Umbilical cord (tissue), 2 donors: ENCODE results near the gene WBP1. TPM values are rescaled to one million over a fixed set of nuclear protein-coding genes. Genes with fewer than 3 reads are reported as not detected.
"Not testable (repeated sequence)": the region's sequence is repeated elsewhere in the genome, so short reads cannot be mapped to it uniquely, and the experiment has no call there.

Experiments
- DNase-seq: peaks from one replicate; pipeline ENCODE4 v3.0.0-alpha.2; 2015; ENCODE audit warnings: low spot score
- total RNA-seq: library from RNA; depleted of rRNA; stranded (reverse); fragments of >200 nt; gene quantifications from one replicate; pipeline ENCODE4 v1.2.3, GENCODE V29; 2014; ENCODE audit warnings: low replicate concordance; ENCODE audit not compliant: insufficient read depth

Gene WBP1
- 29.4 TPM for total RNA-seq

DNA sequence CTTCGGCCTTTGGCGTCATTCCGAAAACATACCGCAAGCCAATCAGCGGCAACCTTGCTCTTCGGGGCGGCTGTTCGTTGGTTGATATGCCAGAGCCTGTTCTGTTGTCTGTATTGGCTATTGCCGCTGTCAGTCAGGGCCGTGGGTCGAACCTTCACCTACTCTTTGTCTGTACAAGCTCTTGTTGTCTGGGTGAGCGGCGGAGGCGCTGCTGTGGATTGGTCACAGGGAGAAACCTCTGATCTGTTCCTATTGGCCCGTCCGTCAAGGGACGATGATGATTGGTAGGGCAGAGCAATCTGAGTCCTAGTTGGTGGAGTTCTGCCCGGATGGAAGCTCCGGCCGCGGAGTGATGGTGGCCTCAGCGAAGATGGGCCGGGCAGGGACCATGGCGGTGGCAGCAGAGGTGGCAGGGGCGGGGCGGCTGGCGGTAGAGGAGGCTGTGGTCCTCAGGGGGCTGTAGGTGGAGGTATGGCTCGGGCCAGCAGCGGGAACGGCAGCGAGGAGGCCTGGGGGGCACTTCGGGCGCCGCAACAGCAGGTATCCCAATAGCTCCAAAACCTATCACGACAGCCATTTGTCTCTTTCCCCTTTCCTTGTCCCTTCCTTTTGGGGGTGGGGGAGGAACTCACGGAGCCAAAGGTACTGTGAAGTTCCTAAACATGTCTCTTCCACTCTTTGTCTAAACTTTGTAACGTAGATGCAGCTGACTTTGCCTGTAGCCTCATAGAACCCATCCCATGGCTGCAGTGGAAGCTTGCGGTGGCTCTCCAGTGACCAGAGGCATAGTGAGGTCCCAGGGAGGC lies at the start of gene WBP1:
TSS of gene WBP1 (plus strand) at position 307 of the 806 bp plus-strand sequence. CDS start at position 472, 165 bp downstream.
- DNase-seq = peak; percentile 100

DNA sequence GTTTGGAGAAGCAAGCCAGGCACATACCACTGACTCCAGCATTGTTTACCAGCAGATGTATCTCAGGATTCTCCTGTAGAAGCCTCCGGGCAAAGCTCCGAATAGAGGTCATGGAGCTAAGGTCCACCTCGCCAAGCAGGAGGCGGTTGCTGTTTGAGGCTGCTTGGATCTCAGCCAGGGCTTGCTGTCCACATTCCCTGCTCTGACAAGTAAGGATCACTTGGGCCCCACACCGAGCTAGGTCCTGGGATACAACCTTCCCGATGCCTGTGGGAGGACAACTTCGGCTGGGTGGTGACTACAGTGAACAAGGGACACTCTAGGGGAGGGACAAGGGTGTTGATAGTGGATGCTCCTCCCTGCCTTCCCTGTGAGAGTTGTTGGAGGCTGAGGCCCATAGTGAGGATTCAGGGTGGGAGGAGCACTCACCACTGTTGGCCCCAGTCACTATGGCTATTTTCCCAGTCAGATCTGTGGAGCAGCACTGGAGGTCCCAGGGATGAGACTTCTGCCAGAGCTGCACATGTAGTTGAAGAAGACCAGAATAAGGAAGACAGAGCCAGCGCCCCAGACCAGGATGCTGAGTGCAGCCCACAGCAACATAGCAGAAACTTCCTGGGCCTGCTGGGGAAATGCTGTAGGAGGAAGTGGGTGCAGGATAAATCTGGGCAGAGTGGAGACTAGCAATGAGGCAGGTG lies 45.1 kb upstream of the WBP1 start:
- peak; percentile 48 for DNase-seq

DNA sequence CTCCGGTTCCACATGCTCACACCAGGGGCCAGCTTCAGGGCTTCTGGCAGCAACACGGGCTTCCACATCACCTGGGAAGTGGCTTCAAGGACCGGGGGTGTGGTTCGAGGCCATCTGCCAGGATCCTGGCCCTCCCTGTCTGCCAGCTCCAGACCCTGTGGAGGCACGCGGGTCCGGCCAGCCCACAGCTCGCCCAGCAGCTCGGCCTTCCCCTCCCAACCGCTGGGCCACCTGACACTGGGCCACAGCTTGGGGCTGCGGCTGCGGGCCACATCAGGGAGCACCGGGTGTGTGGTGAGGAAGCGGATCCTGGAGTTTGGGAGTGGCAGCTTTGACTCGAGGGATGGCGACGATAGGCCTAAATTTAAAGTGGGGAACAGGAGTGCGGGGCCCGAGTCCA lies 43.8 kb upstream of the WBP1 start:
- no peak for DNase-seq

DNA sequence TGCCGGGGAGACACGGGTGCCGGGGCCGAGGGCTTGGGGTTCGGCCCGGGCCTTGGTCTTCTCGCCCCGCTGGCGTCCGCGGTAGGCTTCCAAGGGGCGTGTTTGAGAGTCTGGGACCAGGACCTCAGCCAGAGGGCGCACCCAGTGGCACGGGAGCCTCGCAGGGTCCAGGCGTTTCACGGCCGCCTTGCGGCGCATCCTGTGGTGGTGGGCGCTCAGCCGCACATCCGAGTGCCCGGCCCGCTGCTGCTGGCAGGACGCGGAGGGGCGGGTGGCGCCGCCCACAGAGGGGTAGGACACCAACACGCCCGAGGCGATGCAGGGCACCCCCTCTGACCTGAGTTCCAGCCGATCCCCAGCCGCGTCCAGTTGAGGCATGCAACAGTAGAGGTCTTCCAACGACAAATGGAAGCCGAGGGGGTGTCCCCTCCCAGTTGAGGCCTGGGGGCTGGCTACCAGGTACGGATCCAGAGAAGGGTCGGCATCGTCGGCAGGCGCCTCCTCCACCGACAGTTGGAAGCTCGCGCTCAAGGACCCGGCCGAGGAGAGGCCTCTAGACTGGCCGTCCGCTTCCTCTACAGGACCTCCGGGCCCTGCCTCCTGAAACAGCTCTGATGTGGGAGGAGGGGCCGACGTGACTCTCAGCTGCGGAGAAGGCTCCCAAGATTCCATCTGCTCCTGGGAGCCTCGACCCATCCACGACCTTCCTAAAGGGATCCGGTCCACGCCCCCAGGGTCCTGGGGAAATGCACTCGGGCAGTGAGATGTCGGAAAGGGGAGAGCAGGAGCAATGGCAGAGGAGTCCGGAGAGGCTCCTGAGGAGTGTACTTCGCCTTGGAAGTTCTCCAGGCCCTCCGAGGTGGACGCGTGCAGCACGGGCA lies 43.1 kb upstream of the WBP1 start:
- peak; percentile 82 for DNase-seq

DNA sequence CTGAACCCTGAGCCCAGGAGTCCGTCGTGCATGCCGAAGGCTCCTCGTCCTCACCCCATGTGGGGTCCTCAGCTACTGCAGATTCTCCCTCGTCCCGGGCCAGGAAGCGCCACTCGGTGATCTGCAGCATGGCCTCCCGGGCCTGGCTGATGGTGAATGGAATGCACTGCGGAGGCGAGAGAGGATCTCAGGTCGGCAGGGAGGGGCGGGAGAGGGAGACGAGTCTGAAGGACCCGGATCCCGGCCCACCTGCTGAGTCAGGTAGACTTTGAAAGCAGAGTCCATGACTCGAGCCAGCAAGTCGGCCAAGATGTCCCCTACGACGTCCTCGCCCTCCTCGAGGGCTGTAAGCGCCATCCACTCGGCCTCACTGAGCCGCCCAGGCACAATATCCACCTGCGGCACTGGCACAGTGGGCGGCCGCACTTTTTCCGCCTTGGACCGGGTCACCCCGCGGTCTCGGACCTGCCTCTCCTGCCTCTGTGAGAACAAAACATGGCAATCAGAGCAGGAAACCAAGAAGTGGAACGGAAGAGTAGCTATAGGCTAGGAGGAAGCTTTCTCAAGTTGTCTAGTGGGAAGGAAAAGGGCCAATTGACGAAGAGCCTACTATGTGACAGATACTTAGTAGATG lies 42.4 kb upstream of the WBP1 start:
- DNase-seq = peak; percentile 42

DNA sequence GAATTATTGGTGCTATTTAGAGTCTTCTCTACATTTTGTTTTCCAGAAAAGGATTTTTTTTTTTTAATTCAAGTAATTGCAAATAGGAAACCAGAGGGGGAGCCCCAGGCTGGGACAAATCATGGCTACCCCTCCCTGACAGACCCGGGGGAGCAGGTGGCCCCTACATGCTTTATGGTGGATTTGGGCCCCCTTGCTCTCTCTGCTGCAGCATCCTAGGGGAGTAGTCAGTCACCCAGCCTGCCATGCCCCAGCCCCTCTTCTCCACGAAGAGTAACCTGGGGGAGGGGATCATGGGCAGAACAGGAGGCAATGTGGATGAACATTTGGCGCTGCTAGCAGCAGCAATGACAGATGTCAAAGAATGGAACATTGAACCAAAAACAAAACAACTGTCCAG lies 41.5 kb upstream of the WBP1 start:
- DNase-seq = no peak

DNA sequence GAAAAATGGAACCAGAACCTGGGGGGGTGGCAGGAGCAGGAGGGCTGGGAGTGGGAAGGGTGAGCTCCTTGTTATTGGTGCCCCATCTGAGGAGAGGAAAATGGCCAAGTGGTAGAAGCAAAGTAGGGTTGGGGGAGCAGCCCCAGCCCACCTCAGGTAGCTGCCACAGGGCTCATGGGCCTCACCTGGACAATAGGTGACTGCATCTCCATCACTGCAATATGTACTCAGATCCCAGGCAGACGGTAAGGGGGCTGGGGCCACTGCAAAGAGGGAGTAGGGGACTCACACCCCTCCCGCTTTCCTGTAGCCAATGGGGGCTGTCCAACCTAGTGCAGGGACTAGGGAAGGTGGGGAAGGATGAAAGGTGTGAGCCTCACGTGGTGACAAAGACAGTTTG lies 41.0 kb upstream of the WBP1 start:
- DNase-seq = no peak

DNA sequence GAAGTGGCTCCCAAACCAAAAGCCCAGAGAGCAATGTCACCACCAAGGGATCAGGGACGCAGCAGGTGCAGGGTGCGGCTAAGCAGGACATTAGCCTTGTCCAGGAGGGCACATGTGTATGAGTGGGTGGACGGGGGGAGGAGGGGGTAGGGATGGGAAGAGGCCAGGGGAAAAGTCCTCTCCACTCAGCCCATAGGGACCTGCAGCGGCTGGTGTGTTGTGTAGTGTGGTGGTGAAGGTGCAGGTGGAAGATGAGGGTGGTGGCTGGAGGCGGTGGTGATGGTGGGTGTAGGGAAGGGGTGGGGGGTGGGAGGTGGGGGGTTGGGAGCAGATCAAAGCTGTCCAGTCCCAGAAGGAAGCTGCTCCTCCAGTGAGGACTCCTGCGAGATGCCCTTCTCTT lies 40.5 kb upstream of the WBP1 start:
- no peak for DNase-seq

DNA sequence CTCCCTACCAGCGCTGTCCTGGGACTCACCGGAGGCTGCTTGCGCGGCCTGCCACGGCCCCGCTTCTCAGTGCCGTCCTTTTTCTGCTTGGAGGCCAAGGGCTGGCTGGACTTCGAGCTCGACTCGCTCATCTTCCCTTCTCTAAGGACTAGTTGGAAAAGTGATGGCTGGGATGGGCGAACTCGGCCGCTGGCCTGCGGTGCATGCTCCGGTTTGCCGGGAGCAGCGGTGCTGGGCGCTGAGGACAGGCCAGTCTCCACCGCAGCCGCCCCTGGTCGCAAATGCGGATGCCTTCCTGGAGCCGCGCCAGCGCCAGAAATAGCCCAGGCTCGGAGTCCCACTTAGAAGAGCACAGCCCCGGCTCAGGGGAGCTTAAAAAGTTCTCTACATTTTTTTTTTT lies 39.9 kb upstream of the WBP1 start:
- no peak for DNase-seq

DNA sequence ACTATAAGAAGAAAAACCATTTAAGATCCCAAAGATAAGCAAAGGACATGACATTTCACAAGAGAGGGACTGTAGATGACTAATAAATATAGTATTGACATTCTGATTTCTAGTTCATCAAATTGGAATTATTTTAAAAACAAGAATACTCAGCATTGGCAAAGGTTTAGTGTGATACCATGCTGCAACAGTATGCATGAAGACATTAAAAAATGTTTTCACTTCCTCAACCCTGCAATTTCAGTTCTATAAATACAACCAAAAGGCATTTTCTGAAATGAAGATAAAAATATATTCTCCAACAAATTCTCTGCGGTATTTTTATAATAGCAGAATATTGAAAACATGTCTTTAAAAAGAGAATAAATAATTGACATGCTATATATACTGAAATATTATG lies 38.9 kb upstream of the WBP1 start:
- DNase-seq = no peak

DNA sequence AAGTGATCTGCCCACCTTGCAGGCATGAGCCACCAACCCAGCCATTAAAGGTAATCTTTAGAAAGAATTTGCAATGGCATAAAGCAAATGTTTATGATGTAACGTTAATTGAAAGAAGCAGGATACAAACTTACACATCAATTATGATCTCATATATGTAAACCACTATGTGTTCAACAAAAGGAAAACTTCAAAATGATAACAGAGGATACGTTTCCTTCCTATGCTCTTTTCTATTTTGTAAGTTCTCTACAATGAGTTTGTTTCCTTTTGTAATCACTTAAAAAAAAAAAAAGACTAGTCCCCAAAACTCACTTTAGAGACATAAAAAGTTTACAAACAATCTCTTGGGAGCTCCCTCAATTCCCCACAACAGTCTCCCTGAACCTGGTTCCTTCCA lies 38.2 kb upstream of the WBP1 start:
- no peak for DNase-seq

DNA sequence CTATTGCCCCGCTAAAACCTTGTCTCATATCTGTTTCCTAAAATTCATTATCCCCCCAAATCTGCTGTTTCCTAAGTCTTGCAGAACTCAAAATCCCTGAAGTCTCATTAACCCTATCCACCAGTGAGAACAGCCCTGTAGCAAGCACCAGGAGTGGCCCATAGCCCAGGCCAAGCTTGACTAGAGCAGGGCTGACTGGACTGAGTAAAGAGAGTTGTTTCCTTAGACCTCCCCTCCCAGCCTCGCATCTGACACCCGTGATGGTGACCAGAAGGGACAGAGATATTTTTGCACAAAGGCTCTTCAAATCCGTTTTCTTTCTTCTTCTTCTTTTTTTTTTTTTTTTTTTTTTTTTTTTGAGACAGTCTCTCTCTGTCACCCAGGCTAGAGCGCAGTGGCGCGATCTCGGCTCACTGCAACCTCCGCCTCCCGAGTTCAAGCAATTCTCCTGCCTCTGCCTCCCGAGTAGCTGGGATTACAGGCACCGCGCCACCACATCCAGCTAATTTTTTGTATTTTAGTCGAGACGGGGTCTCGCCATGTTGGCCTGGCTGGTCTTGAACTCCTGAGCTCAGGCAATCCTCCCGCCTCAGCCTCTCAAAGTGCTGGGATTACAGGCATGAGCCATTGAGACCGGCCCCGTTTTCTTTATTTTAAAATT lies 37.7 kb upstream of the WBP1 start:
- DNase-seq = not testable (repeated sequence)

DNA sequence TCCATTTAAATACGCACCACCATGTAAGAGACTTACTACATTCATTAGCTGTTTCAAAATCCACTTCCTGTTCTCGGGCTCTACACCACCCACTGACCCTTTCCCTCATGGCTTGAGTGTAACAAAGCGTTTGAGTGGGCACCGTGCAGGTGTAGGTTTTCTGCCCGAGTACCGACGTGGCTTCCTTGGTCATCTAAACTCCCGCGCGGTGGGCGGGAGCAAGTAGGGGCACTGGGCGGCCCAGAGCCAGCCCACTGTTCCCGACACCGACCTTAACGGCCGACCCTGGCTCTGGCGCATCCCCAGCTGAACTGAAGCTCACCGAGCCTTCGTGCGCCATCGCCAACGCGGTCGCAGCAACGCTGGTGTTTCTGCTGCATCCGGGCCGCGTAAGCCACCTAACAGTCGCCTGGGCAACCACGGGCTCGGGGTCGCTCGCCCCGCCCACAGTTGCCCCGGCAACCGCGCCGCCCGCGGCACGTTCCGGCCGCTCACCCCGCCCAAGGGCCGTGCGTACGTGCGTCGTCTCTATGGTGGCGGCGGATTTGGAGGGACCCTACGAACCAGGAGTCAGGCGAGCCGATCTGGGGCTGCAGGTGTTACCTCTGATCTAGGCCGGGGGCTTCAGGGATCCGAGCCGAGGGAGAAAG lies 36.9 kb upstream of the WBP1 start, which contains the start of the genes C2orf81 and WDR54:
TSS of gene C2orf81 (minus strand) at position 399 of the 650 bp plus-strand sequence. CDS start at position 340, 59 bp downstream.
TSS of gene WDR54 (plus strand) at position 510 of the 650 bp plus-strand sequence. CDS start 424 bp downstream, outside the sequence.
- peak; percentile 88 for DNase-seq

DNA sequence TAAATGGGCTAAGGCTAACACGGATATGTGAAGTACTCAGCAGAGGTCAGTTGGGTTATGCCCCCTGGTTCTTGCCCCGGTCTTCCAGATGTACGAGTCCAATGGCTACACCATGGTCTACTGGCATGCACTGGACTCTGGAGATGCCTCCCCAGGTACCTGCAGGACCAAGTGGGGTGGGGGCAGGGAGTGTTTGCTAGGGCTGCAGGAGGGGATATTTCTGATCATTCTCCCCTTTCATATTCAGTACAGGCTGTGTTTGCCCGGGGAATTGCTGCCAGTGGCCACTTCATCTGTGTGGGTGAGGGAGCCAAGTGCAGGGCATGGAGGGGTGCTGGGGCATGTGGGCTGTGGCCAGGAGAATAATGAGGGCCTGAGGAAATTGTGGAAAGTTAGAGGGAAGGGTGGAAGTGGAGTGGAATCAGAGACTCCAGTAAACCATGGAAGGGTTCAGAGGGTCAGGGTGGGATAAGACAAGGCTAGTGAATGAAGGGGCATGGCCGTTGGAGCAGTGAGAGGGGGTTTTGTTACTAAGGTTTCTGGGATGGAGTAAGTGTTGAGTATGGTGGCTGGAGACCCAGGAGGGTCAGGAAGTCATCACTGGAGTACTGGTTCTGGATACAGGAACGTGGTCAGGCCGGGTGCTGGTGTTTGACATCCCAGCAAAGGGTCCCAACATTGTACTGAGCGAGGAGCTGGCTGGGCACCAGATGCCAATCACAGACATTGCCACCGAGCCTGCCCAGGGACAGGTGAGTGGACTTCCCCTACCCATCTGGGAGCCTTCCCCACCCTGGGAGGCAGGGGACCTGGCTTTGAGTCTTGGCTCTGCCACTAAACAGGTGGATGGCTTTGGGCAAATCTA lies 34.8 kb upstream of the WBP1 start:
- DNase-seq = no peak

DNA sequence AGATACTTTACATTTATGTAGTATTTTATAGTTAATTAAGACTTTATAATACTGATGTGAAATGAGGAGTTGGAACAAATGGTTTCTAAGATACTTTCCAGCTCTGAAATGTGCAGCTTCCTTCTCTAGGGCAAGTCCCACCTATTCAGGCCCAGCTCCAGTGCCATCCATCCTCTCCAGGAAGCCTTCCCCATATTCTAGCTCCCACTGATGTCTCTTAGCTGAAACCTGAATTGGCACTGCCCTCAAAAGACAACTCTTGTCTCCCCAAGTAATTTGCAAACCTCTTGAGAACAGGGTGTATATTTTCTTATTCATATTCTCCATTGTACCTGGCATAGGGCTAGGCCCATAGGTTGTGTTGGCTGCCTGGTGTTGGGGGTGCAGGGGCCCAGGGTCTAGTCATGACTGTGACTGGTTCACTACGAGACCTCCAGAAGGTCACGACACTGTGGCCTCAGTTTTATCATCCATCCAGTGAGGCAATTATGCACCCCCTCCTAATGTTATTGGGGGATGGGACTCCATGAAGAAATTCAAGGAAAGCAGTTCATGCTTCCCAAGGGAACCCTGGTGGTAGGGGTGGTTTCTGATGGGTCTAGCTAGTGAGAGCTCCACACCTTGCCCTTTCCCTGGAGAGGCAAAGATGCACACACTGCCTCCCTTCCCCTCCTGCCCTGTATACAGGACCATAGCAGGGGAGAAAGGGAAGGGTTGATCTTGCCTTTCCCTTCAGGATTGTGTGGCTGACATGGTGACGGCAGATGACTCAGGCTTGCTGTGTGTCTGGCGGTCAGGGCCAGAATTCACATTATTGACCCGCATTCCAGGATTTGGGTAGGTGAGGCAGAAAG lies 33.9 kb upstream of the WBP1 start:
- no peak for DNase-seq

DNA sequence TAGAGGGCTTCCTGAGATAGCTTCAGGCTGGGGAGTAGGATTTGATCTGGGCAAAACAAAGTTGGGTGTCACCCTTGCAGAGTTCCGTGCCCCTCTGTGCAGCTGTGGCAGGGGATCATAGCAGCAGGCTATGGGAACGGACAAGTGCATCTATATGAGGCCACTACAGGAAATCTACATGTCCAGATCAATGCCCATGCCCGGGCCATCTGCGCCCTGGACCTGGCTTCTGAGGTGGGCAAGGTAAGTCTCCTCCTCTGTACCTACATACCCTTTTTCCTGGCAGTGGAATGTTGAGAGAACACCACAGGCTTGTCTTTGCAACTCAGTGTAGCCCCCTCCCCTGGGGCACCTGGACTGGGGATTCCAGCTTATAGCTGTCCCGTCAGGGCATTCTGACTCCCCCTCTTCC lies 33.2 kb upstream of the WBP1 start:
- DNase-seq = no peak

DNA sequence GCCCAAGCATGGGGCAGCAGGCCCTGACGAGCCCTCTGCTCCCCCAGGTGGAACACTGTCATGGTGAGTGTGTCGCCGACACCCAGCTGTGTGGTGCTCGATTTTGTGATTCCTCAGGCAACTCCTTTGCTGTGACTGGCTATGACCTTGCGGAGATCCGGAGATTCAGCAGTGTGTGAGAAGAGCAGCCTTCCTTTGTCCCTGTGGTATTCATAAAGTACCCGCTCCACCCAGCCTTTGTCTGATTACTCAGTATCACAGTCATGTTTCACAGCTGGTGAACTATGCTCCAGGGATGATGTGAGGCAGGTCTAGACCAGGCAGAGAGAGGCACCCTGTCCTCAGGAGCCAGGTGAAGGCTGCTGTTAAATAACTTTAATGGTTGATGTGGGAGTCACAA lies 32.7 kb upstream of the WBP1 start:
- no peak for DNase-seq

DNA sequence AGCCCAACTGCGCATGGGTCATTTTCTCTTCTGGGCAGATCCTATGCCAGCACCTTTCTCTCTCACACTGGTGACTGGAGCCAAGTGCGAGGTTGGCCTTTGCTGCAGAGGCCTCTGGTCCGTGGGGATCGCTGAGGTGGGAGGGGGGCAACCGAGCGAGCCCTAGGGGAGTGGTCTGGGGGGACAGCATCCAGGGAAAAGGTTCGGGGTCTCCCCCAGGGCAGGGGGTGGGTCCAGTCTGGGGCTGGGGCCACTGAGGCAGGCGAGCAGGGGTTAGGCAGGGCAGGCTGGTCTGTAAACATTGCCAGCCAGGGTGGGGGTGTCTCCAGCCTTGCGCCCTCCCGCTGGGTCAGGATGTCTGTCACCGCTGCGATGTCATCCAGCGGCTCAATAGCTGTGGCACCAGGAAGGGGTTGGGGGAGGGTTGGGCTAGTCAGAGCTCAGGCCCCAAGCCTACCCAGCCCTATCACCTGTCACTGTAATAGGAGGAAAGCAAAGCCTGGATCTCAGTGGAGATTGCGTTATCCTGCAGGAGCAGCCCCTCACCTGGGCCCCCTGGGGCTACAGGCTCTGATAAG lies 32.0 kb upstream of the WBP1 start:
- DNase-seq = no peak
